A673 (cell line): ENCODE results near the gene ECI1. TPM values are rescaled to one million over a fixed set of nuclear protein-coding genes. Genes with fewer than 3 reads are reported as not detected.

ENCODE experiments used
- BruUV-seq: library from RNA; stranded (reverse); fragments of 400-500 nt; replicated peaks from 2 replicates; lab custom pipeline; 2021; lab: Mats Ljungman, UMichigan
- CTCF ChIA-PET: fragments of 300-600 bp; sonication (Branson Sonifier 250); formaldehyde crosslinking; loops from one replicate; lab custom pipeline; 2022; ENCODE audit warnings: antibody characterized with exemption; lab: Charles Lee
- POLR2A ChIA-PET: fragments of 300-600 bp; sonication (Branson Sonifier 250); formaldehyde crosslinking; loops from one replicate; lab custom pipeline; 2022; ENCODE audit warnings: antibody characterized with exemption; ENCODE audit not compliant: low non-redundant PET; lab: Charles Lee
- DNase-seq: peaks from one replicate; pipeline ENCODE4 v3.0.0-alpha.2; 2015; ENCODE audit warnings: low spot score
- H3K27ac ChIP-seq: fragments of 200-600 bp; sonication (generic); 2 replicates; pipeline ENCODE4 v1.5.1; 2016; ENCODE audit warnings: mixed run types, low read depth, mild to moderate bottlenecking, mixed read lengths, antibody characterized with exemption, low read length; ENCODE audit not compliant: poor library complexity, severe bottlenecking
- H3K27me3 ChIP-seq: fragments of 200-600 bp; sonication (generic); replicated peaks from 2 replicates; pipeline ENCODE4 v1.6.1; 2017; ENCODE audit warnings: mixed run types, low read depth, mild to moderate bottlenecking, mixed read lengths, antibody characterized with exemption, low read length; ENCODE audit not compliant: insufficient read depth, poor library complexity
- H3K36me3 ChIP-seq: fragments of 200-600 bp; sonication (generic); 2 replicates; pipeline ENCODE4 v1.6.1; 2016; ENCODE audit warnings: mixed run types, mild to moderate bottlenecking, mixed read lengths, antibody characterized with exemption, low read length; ENCODE audit not compliant: insufficient read depth, poor library complexity, severe bottlenecking
- H3K4me1 ChIP-seq: fragments of 200-600 bp; sonication (generic); 2 replicates; pipeline ENCODE4 v1.6.1; 2017; ENCODE audit warnings: mixed run types, mild to moderate bottlenecking, mixed read lengths, antibody characterized with exemption, low read length; ENCODE audit not compliant: insufficient read depth, poor library complexity, severe bottlenecking
- H3K4me3 ChIP-seq: fragments of 200-600 bp; sonication (generic); 2 replicates; pipeline ENCODE4 v1.5.1; 2016; ENCODE audit warnings: low read depth, mixed run types, mild to moderate bottlenecking, mixed read lengths, low read length; ENCODE audit not compliant: poor library complexity, severe bottlenecking
- H3K9me3 ChIP-seq: fragments of 200-600 bp; sonication (generic); 2 replicates; pipeline ENCODE4 v1.6.1; 2016; ENCODE audit warnings: mixed run types, low read depth, mild to moderate bottlenecking, mixed read lengths, antibody characterized with exemption, low read length; ENCODE audit not compliant: poor library complexity, severe bottlenecking
- CTCF ChIP-seq: fragments of 300-800, 200-600 bp; sonication (generic); conservative IDR thresholded peaks from 2 replicates; pipeline ENCODE4 v1.5.1; 2017; ENCODE audit warnings: low read depth, mild to moderate bottlenecking, antibody characterized with exemption, low read length, moderate library complexity, mixed read lengths
- EZH2 ChIP-seq: fragments of 200-600 bp; sonication (generic); IDR thresholded peaks from 2 replicates; pipeline ENCODE4 v1.6.1; 2017; ENCODE audit warnings: borderline replicate concordance, low read depth, mild to moderate bottlenecking, mixed read lengths, antibody characterized with exemption, low read length; ENCODE audit not compliant: poor library complexity, severe bottlenecking
- intact Hi-C: fragments of 100-400 bp; cut with micrococcal nuclease; formaldehyde crosslinking; loops from one replicate; pipeline ENCODE4 v1.10.0; 2022; ENCODE audit not compliant: unreplicated experiment
- microRNA-seq: library from miRNA; unstranded; fragments of <30 nt; microRNA quantifications from one replicate; pipeline ENCODE4 v1.2.0, GENCODE V29; 2021
- total RNA-seq: library from RNA; stranded (reverse); gene quantifications from 2 replicates; pipeline ENCODE4 v1.2.3, GENCODE V29; 2021

ECI1 gene
- total RNA-seq, 1 experiment from 2014 or later = 55.3 TPM

GRCh38 chr16:2190002-2190658 is 61.3 kb downstream of the ECI1 start:
- intact Hi-C loops = no loop called here
- no peak for DNase-seq
- no peaks in the 10 kb centered on the region for H3K36me3 ChIP-seq
- ChIA-PET CTCF (no interaction called here), POLR2A (no interaction called here)
- H3K27ac ChIP-seq = no peak overlapping the region
- H3K9me3 ChIP-seq = no peaks in the 10 kb centered on the region
- H3K27me3 ChIP-seq = peaks cover 3% of the 10 kb centered on the region
- no peak overlapping the region for H3K4me3 ChIP-seq
- BruUV-seq = no TSS peak
- no peak for TF ChIP-seq EZH2
- TF ChIP-seq CTCF = no peak
- no peaks in the 10 kb centered on the region for H3K4me1 ChIP-seq

Small RNA genes lying within 50 kb of the gene (microRNA-seq; reads per million reads assigned to microRNA genes)
- 6.2 reads per million, percentile 20 among the genes with 10 or more reads in this experiment for gene MIR3677
- not detected for gene MIR4717

Other genes with a start within 250 kb of the ECI1 start
- 68.0 and 75.8 TPM in 2 replicates for gene ZNF598, start 241.8 kb downstream of the ECI1 start, total RNA-seq
- 96.5 and 105 TPM in 2 replicates for gene NPW, start 231.8 kb downstream of the ECI1 start, total RNA-seq
- 19.5 and 26.4 TPM in 2 replicates for gene NHERF2, start 224.7 kb downstream of the ECI1 start, total RNA-seq
- gene NTHL1, start 203.8 kb downstream of the ECI1 start, total RNA-seq = 51.6 and 65.4 TPM in 2 replicates
- gene TSC2, start 203.6 kb downstream of the ECI1 start, total RNA-seq = 125 and 155 TPM in 2 replicates
- 121 and 141 TPM in 2 replicates for gene PKD1, start 115.7 kb downstream of the ECI1 start, total RNA-seq
- gene RAB26, start 103.0 kb downstream of the ECI1 start, total RNA-seq = 0.49 and 1.7 TPM in 2 replicates
- 96.7 and 97.4 TPM in 2 replicates for gene TRAF7, start 95.8 kb downstream of the ECI1 start, total RNA-seq
- gene CASKIN1, start 55.0 kb downstream of the ECI1 start, total RNA-seq = 1.1 and 3.8 TPM in 2 replicates
- 58.3 and 58.8 TPM in 2 replicates for gene MLST8, start 46.1 kb downstream of the ECI1 start, total RNA-seq
- 16.0 and 18.6 TPM in 2 replicates for gene BRICD5, start 40.7 kb downstream of the ECI1 start, total RNA-seq
- gene PGP, start 36.7 kb downstream of the ECI1 start, total RNA-seq = 26.5 TPM in 2 replicates
- gene E4F1, start 28.0 kb downstream of the ECI1 start, total RNA-seq = 36.0 and 41.6 TPM in 2 replicates
- gene DNASE1L2, start 15.1 kb downstream of the ECI1 start, total RNA-seq = 2.7 and 3.1 TPM in 2 replicates
- gene RNPS1, start 16.5 kb upstream of the ECI1 start, total RNA-seq = 345 and 365 TPM in 2 replicates
- 9.0 and 13.7 TPM in 2 replicates for gene ABCA3, start 89.1 kb upstream of the ECI1 start, total RNA-seq
- gene CCNF, start 177.9 kb upstream of the ECI1 start, total RNA-seq = 71.7 and 76.1 TPM in 2 replicates
- gene TEDC2, start 208.5 kb upstream of the ECI1 start, total RNA-seq = 48.5 and 51.9 TPM in 2 replicates
- gene NTN3, start 219.7 kb upstream of the ECI1 start, total RNA-seq = 1.6 and 2.9 TPM in 2 replicates
- 24.2 and 27.1 TPM in 2 replicates for gene TBC1D24, start 223.5 kb upstream of the ECI1 start, total RNA-seq